HG02981 (cell line): ENCODE results near the gene NXPH4.

ENCODE experiments used
- ATAC-seq: cut with Tn5 transposase; IDR thresholded peaks from one replicate; pipeline ENCODE4 v1.9.1; 2021; ENCODE audit warnings: mild to moderate bottlenecking, moderate library complexity; ENCODE audit not compliant: unreplicated experiment

Gene NXPH4

GRCh38 chr12:57183939-57184725 is 32.5 kb upstream of the NXPH4 start:
- ATAC-seq: no peak

DNA sequence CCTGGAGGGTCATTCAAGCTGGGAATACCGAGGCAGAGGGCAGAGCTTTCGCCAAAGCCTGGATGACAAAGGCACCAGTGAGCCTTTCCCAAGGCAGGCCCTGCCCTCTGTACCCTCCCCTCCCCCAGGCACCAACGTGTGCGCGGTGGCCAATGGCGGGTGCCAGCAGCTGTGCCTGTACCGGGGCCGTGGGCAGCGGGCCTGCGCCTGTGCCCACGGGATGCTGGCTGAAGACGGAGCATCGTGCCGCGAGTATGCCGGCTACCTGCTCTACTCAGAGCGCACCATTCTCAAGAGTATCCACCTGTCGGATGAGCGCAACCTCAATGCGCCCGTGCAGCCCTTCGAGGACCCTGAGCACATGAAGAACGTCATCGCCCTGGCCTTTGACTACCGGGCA is 31.2 kb upstream of the NXPH4 start:
- no peak for ATAC-seq

DNA sequence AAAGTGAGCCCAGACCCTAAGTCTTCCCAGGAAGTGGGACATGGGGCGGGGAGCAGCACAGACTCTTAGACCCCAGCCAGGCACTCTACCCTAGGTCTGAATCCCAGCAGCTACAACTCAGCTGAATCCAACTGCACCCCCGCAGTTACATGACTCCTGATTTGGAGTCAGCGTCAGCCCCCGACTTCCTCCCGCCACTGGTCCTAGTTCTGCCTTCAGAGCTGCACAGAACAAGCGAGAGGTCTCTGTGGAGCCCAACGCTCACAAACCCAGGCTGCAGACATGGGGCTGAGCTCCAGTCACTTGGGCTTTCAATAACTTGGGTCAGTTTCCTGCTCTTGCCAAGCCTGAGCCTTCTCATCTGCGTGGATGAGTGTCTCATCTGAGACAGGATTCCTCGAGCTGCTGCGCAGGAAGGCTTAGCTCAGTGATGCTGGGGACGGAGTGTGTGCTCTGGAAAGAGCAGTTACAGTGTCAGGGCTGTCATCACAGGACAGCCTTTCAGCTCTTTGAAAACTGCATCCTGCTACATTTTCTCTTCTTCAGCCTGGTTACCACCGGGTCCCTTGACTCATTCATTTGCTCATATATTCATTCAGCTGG is 30.6 kb upstream of the NXPH4 start:
- no peak for ATAC-seq

GRCh38 chr12:57187222-57188089 is 29.1 kb upstream of the NXPH4 start:
- ATAC-seq: no peak

DNA sequence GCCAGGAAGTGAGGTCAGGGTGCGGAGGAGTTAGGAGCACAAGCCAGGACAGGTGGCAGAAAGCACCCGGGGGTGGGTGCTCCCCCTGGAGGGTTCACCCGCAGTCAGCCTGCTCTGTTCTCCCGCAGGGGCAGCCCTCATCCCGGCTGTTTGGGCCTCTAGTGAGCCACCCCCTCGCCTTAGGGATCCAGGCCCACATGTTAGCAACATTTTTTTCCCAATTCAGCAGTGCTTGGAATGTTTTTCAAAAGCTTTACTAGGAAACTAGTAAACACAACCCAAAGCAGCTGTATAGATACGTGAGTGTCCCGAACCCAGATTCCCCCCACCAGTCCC is 28.5 kb upstream of the NXPH4 start:
- ATAC-seq: no peak

- no peak for ATAC-seq
These were observed 26.6 kb upstream of the NXPH4 start for GRCh38 chr12:57190037-57190436.

DNA sequence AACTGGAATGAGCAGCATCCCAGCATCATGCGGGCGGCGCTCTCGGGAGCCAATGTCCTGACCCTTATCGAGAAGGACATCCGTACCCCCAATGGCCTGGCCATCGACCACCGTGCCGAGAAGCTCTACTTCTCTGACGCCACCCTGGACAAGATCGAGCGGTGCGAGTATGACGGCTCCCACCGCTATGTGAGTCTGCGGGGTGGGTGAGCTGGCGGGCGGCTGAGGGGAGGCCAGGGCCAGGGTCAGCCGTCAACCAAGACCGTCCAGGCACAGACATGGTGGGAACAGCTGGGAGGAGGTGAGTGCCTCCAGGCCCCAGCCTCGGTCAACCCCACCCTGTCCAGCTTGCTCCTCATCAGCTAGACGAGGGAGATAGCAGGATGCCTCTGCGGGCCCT is 25.8 kb upstream of the NXPH4 start:
- no peak for ATAC-seq

DNA sequence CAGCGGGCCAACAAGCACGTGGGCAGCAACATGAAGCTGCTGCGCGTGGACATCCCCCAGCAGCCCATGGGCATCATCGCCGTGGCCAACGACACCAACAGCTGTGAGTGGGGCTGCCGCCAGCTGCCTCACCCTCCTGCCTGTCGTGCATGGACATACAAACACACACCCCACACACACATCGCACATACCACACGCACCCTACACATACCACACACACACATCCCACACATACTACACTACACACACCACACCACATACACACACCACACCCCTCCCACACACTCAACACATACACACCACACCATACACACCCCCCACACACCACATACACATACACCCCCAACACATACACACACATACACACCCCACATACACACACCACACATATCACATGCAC is 25.2 kb upstream of the NXPH4 start:
- ATAC-seq: no peak

GRCh38 chr12:57192920-57193319 is 23.7 kb upstream of the NXPH4 start:
- no peak for ATAC-seq

DNA sequence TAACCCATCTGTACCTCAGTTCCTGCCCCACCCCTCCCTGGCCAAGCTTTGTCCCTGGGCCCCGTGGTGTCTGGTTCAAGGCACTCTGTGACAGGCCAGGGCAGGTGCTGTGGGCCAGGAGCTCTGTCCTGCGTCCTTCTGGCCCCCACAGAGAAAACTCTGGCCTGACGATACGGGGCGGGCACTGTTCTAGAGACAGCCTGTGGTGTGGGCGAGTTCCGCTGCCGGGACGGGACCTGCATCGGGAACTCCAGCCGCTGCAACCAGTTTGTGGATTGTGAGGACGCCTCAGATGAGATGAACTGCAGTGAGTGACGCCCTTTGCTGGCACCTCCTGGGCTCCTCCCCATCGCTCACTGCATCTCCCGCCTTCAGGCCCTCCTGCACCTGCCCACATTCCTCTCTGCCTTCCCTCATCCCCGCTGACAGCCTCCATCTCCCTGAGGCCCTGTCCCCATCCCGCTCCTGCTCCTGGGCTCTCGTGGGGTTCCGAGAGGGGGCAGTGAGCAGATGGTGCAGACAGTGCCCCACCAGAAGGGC is 22.8 kb upstream of the NXPH4 start:
- ATAC-seq: no peak

DNA sequence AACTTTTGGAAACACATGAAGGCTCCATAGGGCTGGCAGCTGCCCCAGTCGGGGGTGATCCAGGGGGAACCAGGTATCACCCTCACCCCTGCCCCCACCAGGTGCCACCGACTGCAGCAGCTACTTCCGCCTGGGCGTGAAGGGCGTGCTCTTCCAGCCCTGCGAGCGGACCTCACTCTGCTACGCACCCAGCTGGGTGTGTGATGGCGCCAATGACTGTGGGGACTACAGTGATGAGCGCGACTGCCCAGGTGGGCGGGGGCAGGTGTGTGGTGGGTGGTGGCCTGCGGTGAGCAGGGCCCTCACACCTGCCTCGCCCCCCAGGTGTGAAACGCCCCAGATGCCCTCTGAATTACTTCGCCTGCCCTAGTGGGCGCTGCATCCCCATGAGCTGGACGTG is 22.3 kb upstream of the NXPH4 start:
- no peak for ATAC-seq

DNA sequence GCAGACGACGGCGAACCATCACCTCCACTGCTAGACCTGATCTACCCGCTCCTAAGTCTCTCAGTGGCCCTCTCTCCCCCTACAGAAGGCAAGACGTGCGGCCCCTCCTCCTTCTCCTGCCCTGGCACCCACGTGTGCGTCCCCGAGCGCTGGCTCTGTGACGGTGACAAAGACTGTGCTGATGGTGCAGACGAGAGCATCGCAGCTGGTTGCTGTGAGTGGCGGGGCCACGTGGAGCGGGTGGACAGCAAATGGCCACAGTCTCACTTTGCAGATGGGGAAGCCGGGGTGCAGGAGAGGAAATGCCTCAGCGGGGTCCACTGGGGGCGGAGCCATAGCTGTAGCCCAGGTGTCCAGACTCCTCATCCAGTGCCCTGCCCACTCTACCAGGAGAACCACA is 21.4 kb upstream of the NXPH4 start:
- no peak for ATAC-seq

GRCh38 chr12:57195611-57196371 is 20.8 kb upstream of the NXPH4 start:
- no peak for ATAC-seq

- ATAC-seq: no peak
These were observed 20.2 kb upstream of the NXPH4 start for GRCh38 chr12:57196439-57196838.

GRCh38 chr12:57196956-57197355 is 19.6 kb upstream of the NXPH4 start:
- no peak for ATAC-seq

GRCh38 chr12:57198329-57198728 is 18.3 kb upstream of the NXPH4 start:
- ATAC-seq: no peak

- ATAC-seq: no peak
These were observed 17.4 kb upstream of the NXPH4 start for GRCh38 chr12:57199191-57199590.

GRCh38 chr12:57200497-57200896 is 16.1 kb upstream of the NXPH4 start:
- ATAC-seq: no peak

DNA sequence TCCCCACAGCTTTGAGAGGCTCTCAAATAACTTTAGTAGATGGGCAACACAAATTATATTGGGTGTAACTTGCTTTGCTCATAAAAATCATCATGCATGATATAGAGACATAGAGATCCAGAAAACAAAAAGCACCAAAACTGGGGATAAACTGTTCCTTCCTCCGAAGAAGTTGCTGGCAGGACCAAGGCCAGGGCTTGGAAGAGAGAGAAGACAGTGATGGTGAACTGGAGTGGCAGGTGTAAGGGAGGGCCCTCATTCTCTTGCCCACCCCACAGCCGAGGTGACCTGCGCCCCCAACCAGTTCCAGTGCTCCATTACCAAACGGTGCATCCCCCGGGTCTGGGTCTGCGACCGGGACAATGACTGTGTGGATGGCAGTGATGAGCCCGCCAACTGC is 15.4 kb upstream of the NXPH4 start:
- ATAC-seq: no peak

DNA sequence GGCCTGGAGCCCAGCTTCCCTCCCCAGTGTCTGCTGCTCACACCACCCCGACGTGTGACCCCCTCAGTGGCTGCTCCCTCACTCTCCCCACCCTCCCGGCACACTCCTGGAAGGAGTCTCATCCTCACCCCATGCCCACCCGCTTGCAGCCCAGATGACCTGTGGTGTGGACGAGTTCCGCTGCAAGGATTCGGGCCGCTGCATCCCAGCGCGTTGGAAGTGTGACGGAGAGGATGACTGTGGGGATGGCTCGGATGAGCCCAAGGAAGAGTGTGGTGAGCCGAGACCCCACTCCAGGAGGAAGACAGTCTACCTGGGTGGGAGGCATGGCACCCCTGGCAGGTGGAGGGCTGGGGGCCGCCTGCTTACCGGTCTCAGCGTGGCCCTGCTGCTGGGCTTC is 15.0 kb upstream of the NXPH4 start:
- no peak for ATAC-seq

DNA sequence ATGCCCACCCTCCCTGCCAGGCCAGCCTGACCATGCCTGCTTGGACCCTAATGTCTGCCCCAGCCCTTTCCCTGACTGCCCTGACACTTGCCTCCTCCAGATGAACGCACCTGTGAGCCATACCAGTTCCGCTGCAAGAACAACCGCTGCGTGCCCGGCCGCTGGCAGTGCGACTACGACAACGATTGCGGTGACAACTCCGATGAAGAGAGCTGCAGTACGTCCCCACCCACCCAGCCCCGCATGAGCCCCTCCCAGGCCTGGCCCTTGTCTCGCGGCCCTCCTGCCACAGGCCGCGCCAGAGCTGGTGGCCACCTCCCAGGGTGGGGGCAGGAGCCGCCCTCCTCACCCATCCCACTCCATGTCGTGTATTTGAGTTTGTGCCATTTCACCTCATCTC is 14.3 kb upstream of the NXPH4 start:
- ATAC-seq: no peak
